Neural progenitor cell (in vitro differentiated cells): ENCODE measurements around the gene NEURL1. TPM values are rescaled to one million over a fixed set of nuclear protein-coding genes. Genes with fewer than 3 reads are reported as not detected.
A peak's percentile ranks its signal among the peaks of the same experiment; 100 is the strongest.

ENCODE experiments used
- DNase-seq: peaks from one replicate; pipeline ENCODE4 v3.0.0-alpha.2; 2016; ENCODE audit warnings: low spot score
- H2AFZ ChIP-seq: fragments of 200-600 bp; sonication (generic); replicated peaks from 2 replicates; pipeline ENCODE4 v1.6.1; 2016; ENCODE audit warnings: antibody characterized with exemption
- H3F3A ChIP-seq: fragments of 200-600 bp; sonication (generic); 2 replicates; pipeline ENCODE4 v1.6.1; 2016; ENCODE audit warnings: antibody characterized with exemption, low read depth
- H3K27ac ChIP-seq: fragments of 200-600 bp; sonication (generic); 2 replicates; pipeline ENCODE4 v1.5.1; 2016; ENCODE audit warnings: mild to moderate bottlenecking
- H3K27me3 ChIP-seq: fragments of 200-600 bp; sonication (generic); 2 replicates; pipeline ENCODE4 v1.6.1; 2016; ENCODE audit warnings: mild to moderate bottlenecking, moderate library complexity
- H3K36me3 ChIP-seq: fragments of 200-600 bp; sonication (generic); 2 replicates; pipeline ENCODE4 v1.5.1; 2016
- H3K4me1 ChIP-seq: fragments of 200-600 bp; sonication (generic); 2 replicates; pipeline ENCODE4 v1.6.1; 2016; ENCODE audit warnings: mixed run types
- H3K4me2 ChIP-seq: fragments of 200-600 bp; sonication (generic); 2 replicates; pipeline ENCODE4 v1.6.1; 2016
- H3K4me3 ChIP-seq: fragments of 200-600 bp; sonication (generic); 2 replicates; pipeline ENCODE4 v1.5.1; 2016
- H3K79me2 ChIP-seq: fragments of 200-600 bp; sonication (generic); 2 replicates; pipeline ENCODE4 v1.6.1; 2016; ENCODE audit warnings: low read depth
- H3K9ac ChIP-seq: fragments of 200-600 bp; sonication (generic); 2 replicates; pipeline ENCODE4 v1.6.1; 2016
- H3K9me3 ChIP-seq: fragments of 200-600 bp; sonication (generic); 2 replicates; pipeline ENCODE4 v1.5.1; 2016; ENCODE audit warnings: low read depth
- H4K20me1 ChIP-seq: fragments of 200-600 bp; sonication (generic); 2 replicates; pipeline ENCODE4 v1.6.1; 2016; ENCODE audit warnings: low read depth
- H3K27ac Mint-ChIP-seq: 3 replicates; pipeline ENCODE4 v1.8.0; 2021; ENCODE audit warnings: mixed read lengths
- H3K27me3 Mint-ChIP-seq: 2 replicates; pipeline ENCODE4 v1.8.0; 2022; ENCODE audit warnings: low read depth, mild to moderate bottlenecking, inconsistent platforms, moderate library complexity, mixed read lengths; ENCODE audit not compliant: insufficient read depth
- H3K36me3 Mint-ChIP-seq: 3 replicates; pipeline ENCODE4 v1.8.0; 2021; ENCODE audit warnings: mixed read lengths
- H3K4me1 Mint-ChIP-seq: 3 replicates; pipeline ENCODE4 v1.8.0; 2021; ENCODE audit warnings: mixed read lengths
- H3K4me3 Mint-ChIP-seq: 3 replicates; pipeline ENCODE4 v1.8.0; 2021; ENCODE audit warnings: mild to moderate bottlenecking, moderate library complexity, mixed read lengths
- H3K9me3 Mint-ChIP-seq: 3 replicates; pipeline ENCODE4 v1.8.0; 2020; ENCODE audit warnings: mixed read lengths
- EZH2 ChIP-seq: fragments of 200-600 bp; sonication (generic); IDR thresholded peaks from 2 replicates; pipeline ENCODE4 v1.6.1; 2017; ENCODE audit warnings: antibody characterized with exemption, mild to moderate bottlenecking, moderate library complexity
- EZH2phosphoT487 ChIP-seq: fragments of 200-600 bp; sonication (generic); IDR thresholded peaks from 2 replicates; pipeline ENCODE4 v1.6.1; 2017; ENCODE audit warnings: antibody characterized with exemption
- total RNA-seq: library from RNA; depleted of rRNA; stranded (reverse); fragments of >200 nt; gene quantifications from 2 replicates; pipeline ENCODE4 v1.2.3, GENCODE V29; 2015; ENCODE audit warnings: low replicate concordance
- TF ChIP-seq, protein P1 (sequence below): fragments of 200-600 bp; sonication (generic); IDR thresholded peaks from 2 replicates; pipeline ENCODE4 v1.5.1; 2017; ENCODE audit warnings: antibody characterized with exemption, mild to moderate bottlenecking

The NEURL1 gene
- total RNA-seq, 1 donor from 2014 or later = 0.06 TPM

DNA sequence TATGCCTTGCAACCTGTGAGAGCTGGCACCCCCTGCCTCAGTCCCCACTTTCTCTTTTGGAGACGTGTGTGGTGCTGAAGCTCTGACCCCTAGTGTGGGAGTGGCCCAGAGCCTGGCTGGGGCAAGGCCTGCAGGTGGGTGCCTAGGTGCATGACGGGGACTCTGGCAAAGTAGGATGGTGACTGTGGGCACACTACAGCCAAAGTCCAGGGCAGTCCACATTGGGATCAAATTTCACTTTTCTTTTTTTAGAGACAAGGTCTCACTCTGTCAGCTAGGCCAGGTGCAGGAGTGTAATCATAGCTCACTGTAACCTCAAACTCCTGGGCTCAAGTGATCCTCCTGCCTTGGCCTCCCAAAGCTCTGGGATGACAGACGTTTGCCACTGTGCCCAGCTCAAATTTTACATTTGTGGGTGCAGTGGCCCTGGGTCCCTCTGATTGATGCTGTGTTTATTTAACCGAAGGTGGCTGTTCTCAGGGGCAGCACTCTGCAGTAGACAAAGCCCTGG is 52.3 kb downstream of the NEURL1 start:
- no peaks in the 10 kb centered on the region for H3K27me3 ChIP-seq
- no peaks in the 10 kb centered on the region for H3K79me2 ChIP-seq
- Mint-ChIP-seq H3K27me3 (peaks cover 3% of the 10 kb centered on the region), H3K4me3 (no peak overlapping the region), H3K9me3 (no peaks in the 10 kb centered on the region), H3K36me3 (no peaks in the 10 kb centered on the region), H3K4me1 (peaks cover 38% of the 10 kb centered on the region), H3K27ac (no peak overlapping the region)
- DNase-seq = no peak
- H3K9me3 ChIP-seq = no peaks in the 10 kb centered on the region
- no peak overlapping the region for H3K9ac ChIP-seq
- no peak overlapping the region for H3K4me2 ChIP-seq
- H2AFZ ChIP-seq = no peak overlapping the region
- H3K4me1 ChIP-seq = peaks cover 22% of the 10 kb centered on the region
- no peak overlapping the region for H3K4me3 ChIP-seq
- H3K36me3 ChIP-seq = no peaks in the 10 kb centered on the region
- H4K20me1 ChIP-seq = no peaks in the 10 kb centered on the region
- no peak overlapping the region for H3K27ac ChIP-seq
- TF ChIP-seq EZH2 = no peak
- no peak for TF ChIP-seq EZH2phosphoT487
- TF ChIP-seq, protein P1, sequence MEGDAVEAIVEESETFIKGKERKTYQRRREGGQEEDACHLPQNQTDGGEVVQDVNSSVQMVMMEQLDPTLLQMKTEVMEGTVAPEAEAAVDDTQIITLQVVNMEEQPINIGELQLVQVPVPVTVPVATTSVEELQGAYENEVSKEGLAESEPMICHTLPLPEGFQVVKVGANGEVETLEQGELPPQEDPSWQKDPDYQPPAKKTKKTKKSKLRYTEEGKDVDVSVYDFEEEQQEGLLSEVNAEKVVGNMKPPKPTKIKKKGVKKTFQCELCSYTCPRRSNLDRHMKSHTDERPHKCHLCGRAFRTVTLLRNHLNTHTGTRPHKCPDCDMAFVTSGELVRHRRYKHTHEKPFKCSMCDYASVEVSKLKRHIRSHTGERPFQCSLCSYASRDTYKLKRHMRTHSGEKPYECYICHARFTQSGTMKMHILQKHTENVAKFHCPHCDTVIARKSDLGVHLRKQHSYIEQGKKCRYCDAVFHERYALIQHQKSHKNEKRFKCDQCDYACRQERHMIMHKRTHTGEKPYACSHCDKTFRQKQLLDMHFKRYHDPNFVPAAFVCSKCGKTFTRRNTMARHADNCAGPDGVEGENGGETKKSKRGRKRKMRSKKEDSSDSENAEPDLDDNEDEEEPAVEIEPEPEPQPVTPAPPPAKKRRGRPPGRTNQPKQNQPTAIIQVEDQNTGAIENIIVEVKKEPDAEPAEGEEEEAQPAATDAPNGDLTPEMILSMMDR = no peak
- H3F3A ChIP-seq = peaks cover 11% of the 10 kb centered on the region

DNA sequence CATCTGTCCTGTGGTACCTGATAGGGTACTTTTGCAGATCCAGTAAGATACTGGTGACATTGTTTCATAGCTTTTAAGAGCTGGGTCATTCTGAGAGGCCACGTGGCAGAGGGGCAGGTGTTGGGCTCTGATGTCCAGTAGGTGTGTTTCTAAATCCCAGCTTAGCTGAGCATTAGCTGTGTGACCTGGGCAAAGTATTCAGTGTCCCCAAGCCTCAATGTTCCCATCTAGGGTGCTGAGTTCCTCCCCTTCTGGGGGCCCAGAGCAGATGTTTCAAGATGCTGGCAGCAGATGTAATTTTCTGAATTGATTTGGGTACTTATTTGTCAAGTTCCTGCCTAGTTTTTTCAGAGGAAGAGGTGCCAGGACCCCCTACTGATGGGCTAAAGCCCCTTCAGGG is 52.9 kb downstream of the NEURL1 start:
- TF ChIP-seq, protein P1 = no peak
- TF ChIP-seq EZH2phosphoT487 = no peak
- TF ChIP-seq EZH2 = no peak
- Histone ChIP-seq H3F3A (peaks cover 11% of the 10 kb centered on the region), H3K36me3 (no peaks in the 10 kb centered on the region), H3K27ac (no peak overlapping the region), H3K4me3 (no peak overlapping the region), H3K9me3 (no peaks in the 10 kb centered on the region), H3K9ac (no peak overlapping the region), H3K79me2 (no peaks in the 10 kb centered on the region), H3K27me3 (no peaks in the 10 kb centered on the region), H3K4me1 (peaks cover 22% of the 10 kb centered on the region), H4K20me1 (no peaks in the 10 kb centered on the region), H3K4me2 (no peak overlapping the region), H2AFZ (no peak overlapping the region)
- H3K4me1 Mint-ChIP-seq = peaks cover 38% of the 10 kb centered on the region
- no peak overlapping the region for H3K4me3 Mint-ChIP-seq
- H3K36me3 Mint-ChIP-seq = no peaks in the 10 kb centered on the region
- no peaks in the 10 kb centered on the region for H3K9me3 Mint-ChIP-seq
- DNase-seq = no peak
- no peak overlapping the region for H3K27ac Mint-ChIP-seq
- H3K27me3 Mint-ChIP-seq = peaks cover 2% of the 10 kb centered on the region

DNA sequence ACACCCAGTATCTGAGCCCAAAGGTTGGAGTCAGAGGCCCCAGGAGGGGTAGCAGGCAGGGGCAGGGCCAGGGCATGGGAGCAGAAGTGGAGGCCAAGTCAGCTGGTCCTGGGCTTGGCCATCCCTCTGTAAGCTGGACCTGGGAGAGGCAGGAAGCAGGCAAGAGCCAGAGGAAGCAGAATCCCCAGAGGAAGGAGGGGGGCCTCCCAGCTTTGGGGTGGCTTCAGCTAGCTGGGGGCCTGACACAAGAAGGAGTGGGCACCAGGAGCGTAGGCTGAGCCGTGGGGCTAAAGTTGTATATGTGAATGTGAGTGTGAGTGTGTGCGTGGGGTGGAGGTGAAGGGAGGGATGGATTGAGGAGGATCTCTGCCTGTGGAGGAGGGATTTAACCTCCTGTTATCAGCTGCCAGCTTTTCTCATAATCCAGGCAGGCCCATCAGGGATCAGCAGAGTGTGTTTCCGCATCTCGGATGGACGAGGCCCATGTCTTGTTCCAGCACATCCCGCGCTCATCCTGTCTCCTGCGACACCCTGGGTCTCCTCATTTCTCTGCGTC is 54.0 kb downstream of the NEURL1 start:
- Histone ChIP-seq H3F3A (peaks cover 8% of the 10 kb centered on the region), H3K36me3 (no peaks in the 10 kb centered on the region), H4K20me1 (no peaks in the 10 kb centered on the region), H3K9me3 (no peaks in the 10 kb centered on the region), H3K4me3 (no peak overlapping the region), H3K27ac (no peak overlapping the region), H3K9ac (no peak overlapping the region), H3K79me2 (no peaks in the 10 kb centered on the region), H3K27me3 (no peaks in the 10 kb centered on the region), H2AFZ (no peak overlapping the region), H3K4me1 (peaks cover 20% of the 10 kb centered on the region), H3K4me2 (peak overlapping the region; percentile 2)
- H3K9me3 Mint-ChIP-seq = no peaks in the 10 kb centered on the region
- H3K27ac Mint-ChIP-seq = peak overlapping the region; percentile 69
- H3K4me3 Mint-ChIP-seq = no peak overlapping the region
- DNase-seq = no peak
- H3K36me3 Mint-ChIP-seq = no peaks in the 10 kb centered on the region
- TF ChIP-seq EZH2 (no peak), EZH2phosphoT487 (no peak)
- TF ChIP-seq, protein P1 = no peak
- peaks cover 2% of the 10 kb centered on the region for H3K27me3 Mint-ChIP-seq
- H3K4me1 Mint-ChIP-seq = peaks cover 36% of the 10 kb centered on the region
